Mesendoderm (in vitro differentiated cells): Measurements from ENCODE around the gene DECR2.
"Not testable (repeated sequence)": the region's sequence is repeated elsewhere in the genome, so short reads cannot be mapped to it uniquely, and the experiment has no call there.

ENCODE experiments used
- DNase-seq: peaks from one replicate; pipeline ENCODE4 v3.0.0; 2013
- H2AK5ac ChIP-seq: 2 replicates; pipeline ENCODE4 v1.6.1; 2013; ENCODE audit warnings: low read length, inconsistent platforms
- H2BK120ac ChIP-seq: 2 replicates; pipeline ENCODE4 v1.6.1; 2013; ENCODE audit warnings: low read depth, mild to moderate bottlenecking, low read length, moderate library complexity, mixed read lengths
- H2BK15ac ChIP-seq: replicated peaks from 2 replicates; pipeline ENCODE4 v1.6.1; 2013; ENCODE audit warnings: low read depth, mild to moderate bottlenecking, moderate library complexity
- H2BK5ac ChIP-seq: 2 replicates; pipeline ENCODE4 v1.6.1; 2013; ENCODE audit warnings: low read length, inconsistent platforms
- H3K18ac ChIP-seq: 2 replicates; pipeline ENCODE4 v1.6.1; 2013; ENCODE audit warnings: mild to moderate bottlenecking, low read length, mixed read lengths
- H3K23ac ChIP-seq: one replicate; pipeline ENCODE4 v1.6.1; 2013; ENCODE audit warnings: low read length
- H3K27ac ChIP-seq: 2 replicates; pipeline ENCODE4 v1.5.1; 2013; ENCODE audit warnings: low read depth, mild to moderate bottlenecking, inconsistent platforms, low read length, moderate library complexity
- H3K27me3 ChIP-seq: 2 replicates; pipeline ENCODE4 v1.6.1; 2013; ENCODE audit warnings: low read length, control low read depth, mild to moderate bottlenecking, inconsistent platforms; ENCODE audit not compliant: insufficient read depth, poor library complexity
- H3K36me3 ChIP-seq: 2 replicates; pipeline ENCODE4 v1.6.1; 2013; ENCODE audit warnings: low read length, inconsistent platforms; ENCODE audit not compliant: control insufficient read depth, insufficient read depth
- H3K4ac ChIP-seq: one replicate; pipeline ENCODE4 v1.6.1; 2013; ENCODE audit warnings: low read depth, mild to moderate bottlenecking, low read length, moderate library complexity
- H3K4me1 ChIP-seq: 2 replicates; pipeline ENCODE4 v1.6.1; 2013; ENCODE audit warnings: low read depth, low read length, inconsistent platforms; ENCODE audit not compliant: control insufficient read depth
- H3K4me2 ChIP-seq: 2 replicates; pipeline ENCODE4 v1.6.1; 2013; ENCODE audit warnings: low read length
- H3K4me3 ChIP-seq: 2 replicates; pipeline ENCODE4 v1.5.1; 2013; ENCODE audit warnings: mild to moderate bottlenecking, low read length
- H3K56ac ChIP-seq: one replicate; pipeline ENCODE4 v1.6.1; 2013; ENCODE audit warnings: low read length
- H3K79me1 ChIP-seq: 2 replicates; pipeline ENCODE4 v1.6.1; 2013; ENCODE audit warnings: low read length, inconsistent platforms
- H3K79me2 ChIP-seq: 2 replicates; pipeline ENCODE4 v1.6.1; 2013; ENCODE audit warnings: mild to moderate bottlenecking, low read length; ENCODE audit not compliant: control insufficient read depth, insufficient read depth
- H3K9ac ChIP-seq: 2 replicates; pipeline ENCODE4 v1.6.1; 2013; ENCODE audit warnings: low read length, inconsistent platforms
- H4K5ac ChIP-seq: one replicate; pipeline ENCODE4 v1.6.1; 2013; ENCODE audit warnings: low read length
- H4K8ac ChIP-seq: one replicate; pipeline ENCODE4 v1.6.1; 2013; ENCODE audit warnings: low read depth, mild to moderate bottlenecking, control low read depth, low read length, moderate library complexity
- WGBS: extraction: QIAGEN DNeasy Blood & Tissue Kit; methylation state at CpG from one replicate; pipeline ENCODE4 v1.1.7; 2013; ENCODE audit warnings: low lambda C conversion rate, missing lambda C conversion rate; ENCODE audit not compliant: insufficient coverage; ENCODE audit errors: extremely low coverage; 5-methylcytosine and 5-hydroxymethylcytosine counted together

DECR2 gene

GRCh38 chr16:377419-377951 lies 24.2 kb upstream of the DECR2 start:
- Histone ChIP-seq H4K5ac (no peak overlapping the region), H3K18ac (no peak overlapping the region), H2BK15ac (no peak overlapping the region), H3K23ac (no peak overlapping the region), H2AK5ac (no peak overlapping the region), H2BK120ac (no peak overlapping the region), H3K4me2 (no peak overlapping the region), H3K79me2 (peaks cover 25% of the 10 kb centered on the region), H3K27me3 (no peaks in the 10 kb centered on the region), H3K4me3 (no peak overlapping the region), H3K9ac (no peak overlapping the region), H3K27ac (no peak overlapping the region), H3K56ac (no peak overlapping the region), H3K79me1 (peaks cover 12% of the 10 kb centered on the region), H2BK5ac (no peak overlapping the region), H3K4ac (no peak overlapping the region), H3K4me1 (no peaks in the 10 kb centered on the region), H3K36me3 (peaks cover 19% of the 10 kb centered on the region), H4K8ac (no peak overlapping the region)
- no peak for DNase-seq
- no CpG with 5 or more reads among the region's 42 CpGs for WGBS

GRCh38 chr16:378113-378820 lies 23.4 kb upstream of the DECR2 start:
- H2BK5ac ChIP-seq, H3K9ac ChIP-seq, DNase-seq, H4K8ac ChIP-seq, H4K5ac ChIP-seq, H3K27ac ChIP-seq, H2AK5ac ChIP-seq, H3K4me1 ChIP-seq, H3K27me3 ChIP-seq, H3K18ac ChIP-seq, H2BK15ac ChIP-seq, H3K23ac ChIP-seq, H3K4me2 ChIP-seq, H2BK120ac ChIP-seq, H3K4ac ChIP-seq, H3K4me3 ChIP-seq: not testable (repeated sequence)
- Histone ChIP-seq H3K56ac (peak overlapping the region; percentile 5), H3K36me3 (peaks cover 15% of the 10 kb centered on the region), H3K79me1 (peaks cover 12% of the 10 kb centered on the region), H3K79me2 (peaks cover 25% of the 10 kb centered on the region)
- WGBS, result no CpG with 5 or more reads among the region's 36 CpGs

GRCh38 chr16:378821-379182 lies 22.9 kb upstream of the DECR2 start:
- no peak overlapping the region for H3K4me3 ChIP-seq
- H3K79me1 ChIP-seq, result peaks cover 12% of the 10 kb centered on the region
- H2BK5ac ChIP-seq, result no peak overlapping the region
- no peaks in the 10 kb centered on the region for H3K27me3 ChIP-seq
- H3K4ac ChIP-seq, result no peak overlapping the region
- no peak overlapping the region for H3K9ac ChIP-seq
- no peak for DNase-seq
- peaks cover 4% of the 10 kb centered on the region for H3K4me1 ChIP-seq
- no peak overlapping the region for H3K27ac ChIP-seq
- no peak overlapping the region for H2BK15ac ChIP-seq
- H3K79me2 ChIP-seq, result peaks cover 25% of the 10 kb centered on the region
- H2AK5ac ChIP-seq, result no peak overlapping the region
- no peak overlapping the region for H3K4me2 ChIP-seq
- no peak overlapping the region for H2BK120ac ChIP-seq
- no peak overlapping the region for H3K18ac ChIP-seq
- peak overlapping the region; percentile 5 for H3K56ac ChIP-seq
- no peak overlapping the region for H4K5ac ChIP-seq
- no peak overlapping the region for H4K8ac ChIP-seq
- WGBS, result no CpG with 5 or more reads among the region's 14 CpGs
- peaks cover 15% of the 10 kb centered on the region for H3K36me3 ChIP-seq
- no peak overlapping the region for H3K23ac ChIP-seq

- Histone ChIP-seq H3K4me3 (no peak overlapping the region), H2BK5ac (no peak overlapping the region), H3K27me3 (no peaks in the 10 kb centered on the region), H2AK5ac (no peak overlapping the region), H3K18ac (no peak overlapping the region), H4K8ac (no peak overlapping the region), H3K36me3 (peaks cover 11% of the 10 kb centered on the region), H3K79me2 (peaks cover 25% of the 10 kb centered on the region), H3K4me2 (no peak overlapping the region), H3K23ac (peak overlapping the region; percentile 80), H3K9ac (peak overlapping the region; percentile 51), H3K4me1 (peaks cover 4% of the 10 kb centered on the region), H3K56ac (peak overlapping the region; percentile 56), H2BK120ac (no peak overlapping the region), H3K4ac (no peak overlapping the region), H4K5ac (no peak overlapping the region), H2BK15ac (no peak overlapping the region), H3K27ac (no peak overlapping the region), H3K79me1 (peaks cover 12% of the 10 kb centered on the region)
- no CpG with 5 or more reads among the region's 16 CpGs for WGBS
- peak; percentile 84 for DNase-seq
These were observed 22.3 kb upstream of the DECR2 start for GRCh38 chr16:379183-379960.

- Histone ChIP-seq H2BK15ac (no peak overlapping the region), H3K4me2 (no peak overlapping the region), H3K36me3 (peaks cover 7% of the 10 kb centered on the region), H3K18ac (no peak overlapping the region), H3K79me1 (peaks cover 12% of the 10 kb centered on the region), H3K79me2 (peaks cover 25% of the 10 kb centered on the region), H3K27me3 (no peaks in the 10 kb centered on the region), H3K9ac (peak overlapping the region; percentile 97), H3K4me3 (no peak overlapping the region), H4K8ac (no peak overlapping the region), H3K4me1 (peaks cover 4% of the 10 kb centered on the region), H3K4ac (no peak overlapping the region), H3K23ac (peak overlapping the region; percentile 80), H2AK5ac (no peak overlapping the region), H3K27ac (no peak overlapping the region), H4K5ac (no peak overlapping the region), H3K56ac (peak overlapping the region; percentile 95), H2BK5ac (no peak overlapping the region), H2BK120ac (no peak overlapping the region)
- WGBS, result no CpG with 5 or more reads among the region's 27 CpGs
- DNase-seq, result no peak
These were observed 21.5 kb upstream of the DECR2 start for GRCh38 chr16:379961-380761.
